Endodermal cell (in vitro differentiated cells): Measurements from ENCODE around the gene CTTN. TPM values are rescaled to one million over a fixed set of nuclear protein-coding genes. Genes with fewer than 3 reads are reported as not detected.

Experiments used
- DNase-seq: peaks from one replicate; pipeline ENCODE4 v3.0.0-alpha.2; 2017
- H3K27ac ChIP-seq: 2 replicates; pipeline ENCODE4 v1.5.1; 2013; ENCODE audit warnings: mild to moderate bottlenecking, low read depth, low read length, moderate library complexity
- H3K27me3 ChIP-seq: 2 replicates; pipeline ENCODE4 v1.6.1; 2013; ENCODE audit warnings: mild to moderate bottlenecking, low read length, moderate library complexity; ENCODE audit not compliant: insufficient read depth, control insufficient read depth, poor library complexity, severe bottlenecking
- H3K36me3 ChIP-seq: 2 replicates; pipeline ENCODE4 v1.7.0; 2013; ENCODE audit warnings: mild to moderate bottlenecking, low read length, moderate library complexity; ENCODE audit not compliant: control insufficient read depth, insufficient read depth
- H3K4me1 ChIP-seq: one replicate; pipeline ENCODE4 v1.7.0; 2013; ENCODE audit warnings: low read length; ENCODE audit not compliant: control insufficient read depth, insufficient read depth
- H3K4me3 ChIP-seq: 2 replicates; pipeline ENCODE4 v1.5.1; 2013; ENCODE audit warnings: mild to moderate bottlenecking, low read length, moderate library complexity
- H3K9ac ChIP-seq: 2 replicates; pipeline ENCODE4 v1.6.1; 2013; ENCODE audit warnings: mild to moderate bottlenecking, low read length, moderate library complexity; ENCODE audit not compliant: poor library complexity, severe bottlenecking; ENCODE audit errors: extremely low read depth
- H3K9me3 ChIP-seq: 2 replicates; pipeline ENCODE4 v1.6.1; 2013; ENCODE audit warnings: mild to moderate bottlenecking, low read length, moderate library complexity; ENCODE audit not compliant: control insufficient read depth
- H3K27ac Mint-ChIP-seq: 2 replicates; pipeline ENCODE4 v1.8.0; 2020; ENCODE audit warnings: mixed read lengths
- H3K27me3 Mint-ChIP-seq: 2 replicates; pipeline ENCODE4 v1.8.0; 2021; ENCODE audit warnings: mild to moderate bottlenecking, mixed read lengths; ENCODE audit not compliant: insufficient read depth
- H3K36me3 Mint-ChIP-seq: 2 replicates; pipeline ENCODE4 v1.8.0; 2020; ENCODE audit warnings: low read depth, mixed read lengths
- H3K4me1 Mint-ChIP-seq: 2 replicates; pipeline ENCODE4 v1.8.0; 2020; ENCODE audit warnings: mixed read lengths
- H3K4me3 Mint-ChIP-seq: 2 replicates; pipeline ENCODE4 v1.8.0; 2020; ENCODE audit warnings: mild to moderate bottlenecking, moderate library complexity, mixed read lengths
- H3K9me3 Mint-ChIP-seq: 2 replicates; pipeline ENCODE4 v1.8.0; 2020; ENCODE audit warnings: mild to moderate bottlenecking, mixed read lengths
- CTCF ChIP-seq: fragments of 200-600 bp; sonication (generic); conservative IDR thresholded peaks from 2 replicates; pipeline ENCODE4 v1.5.0; 2021; ENCODE audit warnings: antibody characterized with exemption, mild to moderate bottlenecking
- WGBS, 2 experiments: methylation state at CpG; one replicate each; pipeline versions ENCODE4 v1.1.5 to v1.1.7; 2013; ENCODE audit warnings: missing lambda C conversion rate in 2 of 2, mixed read lengths in 1 of 2; ENCODE audit not compliant: insufficient coverage in 1 of 2, insufficient read length in 1 of 2; 5-methylcytosine and 5-hydroxymethylcytosine counted together
- total RNA-seq, 2 donors: library from RNA; stranded (reverse); fragmentation: NEBNext Ultra II Directional in 1 of 2; extraction: Animal tissue kit (Norgen Biotek cat#: 25700) in 1 of 2; gene quantifications; 2 replicates in 1 of 2; 3 replicates in 1 of 2; pipeline ENCODE4 v1.2.1, GENCODE V29; 2021

The CTTN gene
- total RNA-seq, 2 donors from 2014 or later: 282 to 283 TPM

GRCh38 chr11:70466596-70466995, 68.3 kb downstream of the CTTN start:
- no peaks in the 10 kb centered on the region for H3K9me3 ChIP-seq
- WGBS, 2 experiments: 92 to 98% methylated on average over 8 of the region's 8 CpGs
- H3K27ac Mint-ChIP-seq: no peak overlapping the region
- H3K4me3 Mint-ChIP-seq: no peak overlapping the region
- H3K4me3 ChIP-seq: no peak overlapping the region
- peak; percentile 39 for DNase-seq
- peaks cover 5% of the 10 kb centered on the region for H3K27me3 Mint-ChIP-seq
- no peak overlapping the region for H3K27ac ChIP-seq
- no peaks in the 10 kb centered on the region for H3K36me3 ChIP-seq
- H3K4me1 Mint-ChIP-seq: no peaks in the 10 kb centered on the region
- H3K36me3 Mint-ChIP-seq: peaks cover 2% of the 10 kb centered on the region
- H3K27me3 ChIP-seq: no peaks in the 10 kb centered on the region
- no peak for TF ChIP-seq CTCF
- H3K9me3 Mint-ChIP-seq: peaks cover 4% of the 10 kb centered on the region
- no peaks in the 10 kb centered on the region for H3K4me1 ChIP-seq
- H3K9ac ChIP-seq: no peak overlapping the region

- Histone ChIP-seq H3K27ac (no peak overlapping the region), H3K9me3 (no peaks in the 10 kb centered on the region), H3K4me3 (no peak overlapping the region), H3K9ac (no peak overlapping the region), H3K36me3 (no peaks in the 10 kb centered on the region), H3K4me1 (no peaks in the 10 kb centered on the region), H3K27me3 (no peaks in the 10 kb centered on the region)
- Mint-ChIP-seq H3K9me3 (peaks cover 4% of the 10 kb centered on the region), H3K4me3 (no peak overlapping the region), H3K4me1 (no peaks in the 10 kb centered on the region), H3K27ac (no peak overlapping the region), H3K27me3 (peaks cover 2% of the 10 kb centered on the region), H3K36me3 (peaks cover 2% of the 10 kb centered on the region)
- peak; percentile 99 for TF ChIP-seq CTCF
- WGBS, 2 experiments: 56 to 65% methylated on average over 11 to 20 of the region's 20 CpGs
- peak; percentile 87 for DNase-seq
These were observed 69.1 kb downstream of the CTTN start for GRCh38 chr11:70467201-70468085.

GRCh38 chr11:70468256-70469195, 70.2 kb downstream of the CTTN start:
- H3K27me3 Mint-ChIP-seq: no peaks in the 10 kb centered on the region
- WGBS, 2 experiments: 91 to 94% methylated on average over 17 to 19 of the region's 19 CpGs
- H3K36me3 Mint-ChIP-seq: no peaks in the 10 kb centered on the region
- H3K4me1 Mint-ChIP-seq: no peaks in the 10 kb centered on the region
- Histone ChIP-seq H3K27ac (no peak overlapping the region), H3K9ac (no peak overlapping the region), H3K4me3 (no peak overlapping the region), H3K36me3 (no peaks in the 10 kb centered on the region), H3K27me3 (no peaks in the 10 kb centered on the region), H3K4me1 (no peaks in the 10 kb centered on the region), H3K9me3 (no peaks in the 10 kb centered on the region)
- TF ChIP-seq CTCF: no peak
- no peak overlapping the region for H3K27ac Mint-ChIP-seq
- H3K4me3 Mint-ChIP-seq: no peak overlapping the region
- peak; percentile 46 for DNase-seq
- no peaks in the 10 kb centered on the region for H3K9me3 Mint-ChIP-seq
